Right ventricle myocardium inferior (tissue), 1 donor: ENCODE results near the gene PPIP5K1. TPM values are rescaled to one million over a fixed set of nuclear protein-coding genes. Genes with fewer than 3 reads are reported as not detected.
A peak's percentile ranks its signal among the peaks of the same experiment; 100 is the strongest.
"Not testable (repeated sequence)": the region's sequence is repeated elsewhere in the genome, so short reads cannot be mapped to it uniquely, and the experiment has no call there.

Source experiments
- ATAC-seq: fragments of 200-7000 bp; cut with Tn5 transposase; one replicate; pipeline ENCODE4 v1.9.1; 2020; ENCODE audit warnings: mild to moderate bottlenecking, moderate library complexity
- DNase-seq: peaks from one replicate; pipeline ENCODE4 v3.0.0; 2021; ENCODE audit errors: missing footprints
- intact Hi-C: fragments of 100-400 bp; cut with DNase I; formaldehyde crosslinking; loops from one replicate; pipeline ENCODE4 v1.11.0; 2022
- long read RNA-seq: library from polyadenylated mRNA; unstranded; transcript quantifications from one replicate; pipeline ENCODE4 v2.0.0, GENCODE V29; 2021
- total RNA-seq: library from RNA; stranded (reverse); fragmentation: NEBNext Ultra II Directional; extraction: Animal tissue kit (Norgen Biotek cat#: 25700); gene quantifications from one replicate; pipeline ENCODE4 v1.2.1, GENCODE V29; 2021
- donor health status: DM: no; HTN: yes; CAD: no; lungs with severe emphysema.

Gene PPIP5K1
- 15.7 TPM for total RNA-seq
- long read RNA-seq, partial matches to known transcripts: 2 of 6 reads
- long read RNA-seq, other reads (novel, unspliced or antisense): 4 of 6 reads

DNA sequence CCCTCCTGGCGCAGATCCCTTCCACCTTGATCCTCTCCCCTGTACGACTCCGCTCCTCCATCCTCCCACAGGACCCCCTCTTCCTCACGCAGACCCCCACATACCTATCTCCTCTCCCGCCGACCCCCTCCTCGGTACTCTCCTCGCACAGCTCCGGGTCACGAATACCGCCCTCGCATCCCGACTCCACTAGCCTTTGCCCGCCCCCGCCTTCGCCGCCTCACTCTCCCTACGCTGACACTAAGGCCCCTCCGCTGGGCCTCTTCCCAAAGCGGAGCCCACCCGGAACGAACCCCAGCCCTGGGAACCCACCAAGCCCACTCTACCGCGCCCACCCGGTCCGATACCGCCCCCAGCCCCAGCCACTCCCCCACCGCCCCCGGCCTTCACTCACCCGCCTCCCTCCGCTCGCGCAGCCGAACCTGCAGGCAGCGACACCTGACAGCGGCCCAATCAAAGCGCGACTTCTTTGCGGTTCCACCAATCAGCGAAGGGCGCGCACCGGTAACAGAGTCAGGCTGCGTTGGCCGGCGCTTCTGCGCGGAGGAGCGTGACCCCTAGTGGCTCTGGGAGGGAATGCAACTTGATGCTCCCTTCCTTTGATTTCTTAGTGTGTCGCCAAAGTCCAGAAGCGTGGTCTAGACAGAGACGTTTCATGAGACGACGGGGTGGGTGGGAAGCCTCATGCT lies at the start of gene PPIP5K1:
Gene PPIP5K1, minus strand, starts transcription at position 431 of the 689 bp plus-strand sequence. CDS start 5,704 bp downstream, outside the sequence.
- peak; percentile 99 for ATAC-seq
- intact Hi-C loops, DNase-seq: not testable (repeated sequence)

- ATAC-seq, intact Hi-C loops, DNase-seq: not testable (repeated sequence)
Measured at GRCh38 chr15:43638464-43639204, 48.6 kb upstream of the PPIP5K1 start.

DNA sequence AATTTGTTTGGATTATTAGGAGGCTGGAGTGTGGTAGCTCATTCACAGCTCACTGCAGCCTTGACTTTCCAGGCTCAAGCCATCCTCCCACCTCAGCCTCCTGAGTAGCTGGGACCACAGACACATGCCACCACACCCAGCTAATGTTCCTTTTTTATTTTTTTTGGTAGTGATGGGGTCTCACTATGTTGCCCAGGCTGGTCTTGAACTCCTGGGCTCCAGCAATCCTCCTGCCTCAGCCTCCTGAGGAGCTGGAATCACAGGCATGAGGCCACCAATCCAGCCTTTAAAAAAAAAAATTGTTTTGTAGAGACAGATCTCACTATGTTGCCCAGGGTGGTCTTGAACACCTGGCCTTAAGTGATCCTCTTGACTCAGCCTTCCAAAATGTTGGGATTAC lies 36.9 kb upstream of the PPIP5K1 start:
- ATAC-seq, intact Hi-C loops: not testable (repeated sequence)

GRCh38 chr15:43625106-43625505 lies 35.1 kb upstream of the PPIP5K1 start:
- intact Hi-C loops: no loop called here
- DNase-seq: no peak
- ATAC-seq: no peak

More for the DNA sequence above, 36.9 kb upstream of the PPIP5K1 start:
- DNase-seq: not testable (repeated sequence)

- DNase-seq, ATAC-seq, intact Hi-C loops: not testable (repeated sequence)
Measured at GRCh38 chr15:43622068-43622799, 32.2 kb upstream of the PPIP5K1 start.

DNA sequence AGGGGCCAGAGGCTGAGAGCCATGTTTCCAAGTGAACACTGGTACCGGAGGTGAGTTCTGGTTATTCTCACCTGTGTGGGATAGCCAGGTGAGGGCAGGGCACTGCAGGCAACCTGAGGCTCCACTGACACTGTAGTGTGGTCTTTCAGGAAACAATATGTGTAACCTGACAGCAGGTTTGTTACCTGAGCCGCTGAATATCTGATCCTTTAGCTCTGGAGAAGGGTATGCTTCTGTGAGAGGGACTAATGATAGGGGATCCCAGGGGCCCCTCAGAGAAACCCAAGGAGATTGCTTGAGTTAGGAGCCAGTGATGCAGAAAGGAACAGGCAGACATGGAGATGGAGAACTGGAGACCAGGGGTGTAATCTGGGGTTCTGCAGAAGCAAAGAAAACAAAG lies 28.7 kb upstream of the PPIP5K1 start, which contains the start of gene STRC:
Gene STRC, minus strand, starts transcription at position 101 of the 400 bp plus-strand sequence. Its CDS starts 78 bp downstream, at position 23.
- intact Hi-C loops, ATAC-seq, DNase-seq: not testable (repeated sequence)

GRCh38 chr15:43617750-43618149 lies 27.7 kb upstream of the PPIP5K1 start:
- intact Hi-C loops, ATAC-seq, DNase-seq: not testable (repeated sequence)

DNA sequence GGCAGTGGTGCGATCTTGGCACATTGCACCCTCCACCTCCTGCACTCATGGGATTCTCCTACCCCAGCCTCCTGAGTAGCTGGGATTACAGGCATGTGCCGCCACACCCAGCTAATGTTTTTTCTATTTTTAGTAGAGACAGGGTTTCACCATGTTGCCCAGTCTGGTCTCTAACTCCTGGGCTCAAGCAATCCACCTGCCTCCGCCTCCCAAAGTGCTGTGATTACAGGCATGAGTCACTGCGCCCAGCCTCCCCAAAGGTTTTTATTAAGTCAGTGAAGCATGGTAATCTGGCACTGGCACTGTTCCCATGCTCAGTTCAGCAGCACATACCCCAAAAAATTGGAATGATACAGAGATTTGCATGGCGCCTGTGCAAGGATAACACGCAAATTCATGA lies 12.2 kb upstream of the PPIP5K1 start:
- ATAC-seq, DNase-seq, intact Hi-C loops: not testable (repeated sequence)

DNA sequence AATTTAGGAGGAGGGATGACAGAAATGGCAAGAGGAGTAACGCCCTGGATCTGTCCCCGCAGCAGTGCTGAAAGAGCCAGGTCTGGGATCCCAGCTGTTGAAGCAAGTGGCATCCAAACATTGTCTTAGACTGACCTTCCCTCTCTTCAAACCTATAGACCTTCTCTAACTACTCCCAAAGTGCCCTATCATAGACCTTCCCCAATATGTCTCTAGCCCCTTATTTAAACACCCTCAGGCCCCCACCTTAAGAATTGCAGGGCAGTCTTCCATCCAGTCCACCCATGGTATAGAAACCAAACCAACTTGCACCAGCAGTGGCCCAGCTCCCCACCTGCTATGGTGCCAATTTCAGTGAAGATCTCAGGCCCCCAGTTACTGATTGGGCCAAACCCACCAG lies 10.2 kb upstream of the PPIP5K1 start:
- DNase-seq, intact Hi-C loops, ATAC-seq: not testable (repeated sequence)

DNA sequence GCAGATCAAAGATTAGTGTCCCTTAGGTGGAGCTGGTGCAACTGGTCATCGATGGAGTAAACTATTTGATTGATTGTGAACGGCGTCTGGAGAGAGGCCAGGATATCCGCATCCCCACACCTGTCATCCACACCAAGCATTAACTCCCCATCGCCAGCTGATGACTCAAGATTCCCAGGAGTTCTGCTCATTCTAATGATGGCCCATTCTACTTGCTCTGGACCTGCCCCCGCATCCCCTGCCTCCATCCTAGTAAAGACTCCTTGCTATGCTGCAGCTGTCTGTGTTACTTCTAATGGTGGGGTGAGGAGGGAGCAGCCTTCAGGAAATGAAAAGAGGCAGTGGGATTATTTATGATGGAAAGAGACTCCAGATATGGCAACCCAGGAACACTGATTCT lies 9.1 kb upstream of the PPIP5K1 start:
- intact Hi-C loops, ATAC-seq, DNase-seq: not testable (repeated sequence)

GRCh38 chr15:43593328-43594190 lies 3.6 kb upstream of the PPIP5K1 start, which contains the start of gene CKMT1B:
Gene CKMT1B, plus strand, starts transcription at chr15:43594027. Its CDS starts 192 bp downstream, at chr15:43594219.
- DNase-seq, ATAC-seq, intact Hi-C loops: not testable (repeated sequence)

GRCh38 chr15:43592841-43593240 lies 2.8 kb upstream of the PPIP5K1 start:
- ATAC-seq, intact Hi-C loops, DNase-seq: not testable (repeated sequence)

GRCh38 chr15:43574607-43575006 lies 15.4 kb downstream of the PPIP5K1 start:
- intact Hi-C loops, DNase-seq, ATAC-seq: not testable (repeated sequence)

- ATAC-seq, intact Hi-C loops, DNase-seq: not testable (repeated sequence)
Measured at GRCh38 chr15:43566615-43567014, 23.4 kb downstream of the PPIP5K1 start.

DNA sequence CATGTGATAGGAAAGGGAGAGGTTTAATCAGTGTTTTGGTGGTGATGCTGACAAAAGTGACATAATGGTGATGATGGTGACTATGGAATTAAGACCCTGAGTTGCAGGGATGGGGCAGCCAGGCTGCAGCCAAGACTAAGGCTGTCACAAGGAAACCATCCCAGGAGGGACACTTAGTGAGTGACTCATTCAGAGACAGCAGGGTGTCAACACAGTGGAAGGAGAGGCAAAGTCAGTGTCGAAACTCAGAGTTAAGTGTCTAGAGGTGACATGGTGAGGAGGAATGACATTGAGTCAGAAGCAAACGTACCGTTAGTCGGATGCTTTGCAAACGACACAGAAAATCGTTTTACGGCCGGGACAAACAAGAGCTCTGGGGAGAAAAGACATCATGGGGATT lies 26.2 kb downstream of the PPIP5K1 start:
- ATAC-seq, DNase-seq, intact Hi-C loops: not testable (repeated sequence)

DNA sequence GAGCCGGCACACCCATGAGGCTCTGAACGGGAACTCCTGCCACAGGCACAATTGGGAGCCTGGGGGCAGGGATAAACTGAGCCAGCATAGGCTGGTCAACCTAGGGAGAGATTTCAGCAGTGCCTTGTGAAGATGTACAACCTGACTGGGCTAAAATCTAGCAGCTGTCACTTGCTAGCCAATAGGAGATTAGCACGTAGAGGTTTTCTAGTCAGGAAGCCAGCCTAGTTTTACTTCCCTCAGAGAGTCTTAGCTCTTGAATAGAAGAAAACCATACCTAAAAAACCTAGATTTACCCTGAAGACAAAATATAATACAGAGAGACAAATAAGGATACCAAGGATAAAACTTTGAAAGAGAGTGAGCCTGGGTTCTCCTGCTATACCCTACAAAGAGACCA lies 27.3 kb downstream of the PPIP5K1 start:
- ATAC-seq, intact Hi-C loops, DNase-seq: not testable (repeated sequence)

- ATAC-seq (no peak), DNase-seq (no peak)
- intact Hi-C loops: no loop called here
Measured at GRCh38 chr15:43552986-43553385, 37.0 kb downstream of the PPIP5K1 start.

- no peak for DNase-seq
- ATAC-seq: no peak
- intact Hi-C loops: no loop called here
Measured at GRCh38 chr15:43552256-43552655, 37.8 kb downstream of the PPIP5K1 start.
